Measurements from ENCODE around the gene HOXD4.

GRCh38 chr2:176178038-176178756, 26.8 kb downstream of the HOXD4 start:
- TF ChIP-seq CTCF (IDR thresholded peaks at IDR 0.05) (no peak), POLR2A (IDR thresholded peaks at IDR 0.05) (no peak)

All from thyroid gland (tissue), 4 donors.